Cardiac muscle cell (in vitro differentiated cells and primary cell): ENCODE measurements around the gene EPHB2. TPM values are rescaled to one million over a fixed set of nuclear protein-coding genes. Genes with fewer than 3 reads are reported as not detected.

Source experiments
- DNase-seq, 2 donors: peaks; one replicate each; pipeline versions ENCODE4 v3.0.0 to v3.0.0-alpha.2; 2010 to 2017; ENCODE audit warnings: low read depth in 1 of 2, low spot score in 1 of 2
- H3K27ac ChIP-seq: fragments of 200-600 bp; sonication (generic); 2 replicates; pipeline ENCODE4 v1.5.1; 2016
- H3K27me3 ChIP-seq: fragments of 200-600 bp; sonication (generic); 2 replicates; pipeline ENCODE4 v1.6.0; 2016; ENCODE audit warnings: control low read depth
- H3K36me3 ChIP-seq: fragments of 200-600 bp; sonication (generic); 2 replicates; pipeline ENCODE4 v1.5.1; 2016; ENCODE audit warnings: control low read depth
- H3K4me1 ChIP-seq: fragments of 200-600 bp; sonication (generic); 2 replicates; pipeline ENCODE4 v1.8.1; 2017; ENCODE audit warnings: low read depth, mild to moderate bottlenecking, mixed run types
- H3K4me3 ChIP-seq: fragments of 200-600 bp; sonication (generic); 2 replicates; pipeline ENCODE4 v1.5.1; 2016; ENCODE audit warnings: mild to moderate bottlenecking
- H3K9me3 ChIP-seq: fragments of 200-600 bp; sonication (generic); 2 replicates; pipeline ENCODE4 v1.5.1; 2017; ENCODE audit warnings: low read depth, mild to moderate bottlenecking, control low read depth
- CTCF ChIP-seq: IDR thresholded peaks from 2 replicates; pipeline ENCODE4 v1.5.1; 2012; ENCODE audit warnings: low read depth, mild to moderate bottlenecking, low read length
- polyA plus RNA-seq: library from polyadenylated mRNA; unstranded; fragments of >200 nt; fragmentation: Nextera tagmentation; extraction: Ambion mirVana; gene quantifications from 2 replicates; pipeline ENCODE4 v1.2.1, GENCODE V29; 2016
- total RNA-seq: library from RNA; depleted of rRNA; stranded (reverse); fragments of >200 nt; gene quantifications from 2 replicates; pipeline ENCODE4 v1.2.3, GENCODE V29; 2016

The EPHB2 gene
- total and polyA plus RNA-seq, 2 experiments from 2014 or later = 38.8 to 96.3 TPM

DNA sequence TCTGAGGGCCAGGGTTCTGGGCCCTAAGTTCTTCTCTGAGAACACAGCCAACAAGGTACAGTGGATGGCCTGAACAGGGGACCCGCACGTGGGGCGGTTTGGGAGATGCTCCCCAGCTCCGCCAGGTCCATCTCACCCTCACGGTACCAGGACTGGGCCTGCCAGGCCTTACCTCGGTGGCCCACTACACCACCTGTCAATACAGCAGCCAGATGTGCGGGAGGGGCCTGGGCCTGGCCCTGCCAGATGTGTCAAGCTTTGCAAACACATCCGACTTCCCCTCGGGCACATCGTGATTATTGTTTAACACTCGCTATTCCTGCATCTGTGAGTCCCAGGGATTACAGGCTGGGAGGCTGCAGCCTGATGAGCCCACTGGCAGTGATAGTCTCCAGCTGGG, 139.6 kb downstream of the EPHB2 start:
- no peaks in the 10 kb centered on the region for H3K36me3 ChIP-seq
- no peak for TF ChIP-seq CTCF
- no peak for DNase-seq
- H3K27ac ChIP-seq = no peak overlapping the region
- H3K4me3 ChIP-seq = no peak overlapping the region
- H3K9me3 ChIP-seq = no peaks in the 10 kb centered on the region
- H3K27me3 ChIP-seq = no peaks in the 10 kb centered on the region
- peaks cover 42% of the 10 kb centered on the region for H3K4me1 ChIP-seq

DNA sequence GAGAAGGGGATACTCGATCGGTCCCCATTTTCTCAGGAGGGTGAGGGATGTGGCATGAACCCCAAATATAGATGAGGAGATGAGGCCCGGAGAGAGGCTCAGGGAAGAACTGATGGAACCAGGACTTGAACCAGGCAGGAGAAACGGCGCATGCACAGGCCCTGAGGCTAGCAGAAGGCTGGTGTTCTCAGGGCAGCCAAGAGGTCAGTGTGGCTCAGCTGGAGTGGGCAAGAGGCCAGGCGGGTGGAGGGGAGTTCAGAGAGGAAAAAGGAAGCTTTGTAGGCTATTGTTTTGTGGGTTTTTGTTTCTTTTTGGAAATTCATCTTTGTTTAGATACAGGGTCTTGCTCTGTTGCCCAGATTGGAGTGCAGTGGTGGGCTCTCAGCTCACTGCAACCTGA, 140.0 kb downstream of the EPHB2 start:
- Histone ChIP-seq H3K36me3 (no peaks in the 10 kb centered on the region), H3K27me3 (no peaks in the 10 kb centered on the region), H3K27ac (no peak overlapping the region), H3K4me1 (peaks cover 40% of the 10 kb centered on the region), H3K9me3 (no peaks in the 10 kb centered on the region), H3K4me3 (no peak overlapping the region)
- no peak for TF ChIP-seq CTCF
- peak in 1 of 2 donors; percentile 57 for DNase-seq

DNA sequence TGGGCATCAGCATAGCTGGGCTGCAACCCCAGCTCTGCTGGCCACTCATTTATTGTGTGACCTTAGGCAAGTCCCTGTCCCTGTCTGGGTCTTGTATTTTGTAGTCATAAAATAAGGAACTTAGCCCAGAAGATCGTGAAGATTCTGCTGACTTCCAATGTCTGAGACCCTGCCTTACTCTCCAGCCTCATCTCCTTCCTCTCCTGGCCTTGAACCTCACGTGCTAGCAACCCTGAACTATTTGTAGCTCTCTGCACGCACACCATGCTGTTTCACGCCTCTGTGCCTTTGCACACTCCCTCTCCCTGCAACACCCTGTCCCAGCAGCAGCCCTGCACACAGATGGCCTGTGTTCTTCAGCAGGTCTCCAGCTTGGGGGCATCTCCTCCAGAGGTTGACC, 140.9 kb downstream of the EPHB2 start:
- Histone ChIP-seq H3K4me3 (no peak overlapping the region), H3K27me3 (no peaks in the 10 kb centered on the region), H3K4me1 (peaks cover 31% of the 10 kb centered on the region), H3K36me3 (no peaks in the 10 kb centered on the region), H3K27ac (no peak overlapping the region), H3K9me3 (no peaks in the 10 kb centered on the region)
- no peak for DNase-seq
- TF ChIP-seq CTCF = no peak

- Histone ChIP-seq H3K9me3 (no peaks in the 10 kb centered on the region), H3K27me3 (no peaks in the 10 kb centered on the region)
- no peak for TF ChIP-seq CTCF
These were observed 141.6 kb downstream of the EPHB2 start for GRCh38 chr1:22852144-22852655.

DNA sequence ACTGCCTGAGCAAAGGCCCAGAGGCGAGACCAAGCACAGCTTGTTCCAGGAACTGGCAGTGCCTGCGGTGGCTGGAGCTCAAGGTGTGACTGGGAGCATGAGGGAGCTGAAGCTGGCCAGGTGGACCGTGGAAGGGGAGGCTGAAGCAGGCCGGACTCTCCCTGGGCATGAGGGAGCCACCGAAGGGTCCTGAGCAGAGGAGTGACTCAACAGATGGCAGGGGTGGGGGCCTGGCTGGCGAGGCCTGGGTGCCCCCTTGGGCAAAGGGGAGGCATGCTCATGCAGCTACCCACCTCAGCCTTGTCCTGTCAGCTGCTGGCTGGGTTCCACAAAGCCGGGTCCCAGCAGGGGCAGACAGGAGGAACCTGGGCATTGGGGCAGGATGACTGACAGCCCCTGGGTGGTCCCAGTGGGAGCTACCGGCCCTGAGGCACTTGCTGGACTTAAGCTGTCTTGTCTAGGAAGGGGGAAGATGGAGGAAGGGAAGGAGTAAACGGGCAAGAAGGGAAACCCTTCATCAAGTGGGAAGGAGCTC, 143.1 kb downstream of the EPHB2 start:
- Histone ChIP-seq H3K9me3 (no peaks in the 10 kb centered on the region), H3K27me3 (no peaks in the 10 kb centered on the region), H3K27ac (no peak overlapping the region), H3K4me3 (no peak overlapping the region), H3K4me1 (peaks cover 16% of the 10 kb centered on the region), H3K36me3 (no peaks in the 10 kb centered on the region)
- DNase-seq = no peak
- TF ChIP-seq CTCF = no peak

More at GRCh38 chr1:22852144-22852655, 141.6 kb downstream of the EPHB2 start:
- no peaks in the 10 kb centered on the region for H3K36me3 ChIP-seq
- H3K27ac ChIP-seq = no peak overlapping the region
- no peak for DNase-seq
- H3K4me3 ChIP-seq = no peak overlapping the region
- H3K4me1 ChIP-seq = peaks cover 31% of the 10 kb centered on the region
